Prostate gland (tissue), 2 donors: Measurements from ENCODE around the gene ADAMTSL3.

Experiments
- CTCF ChIP-seq, 4 experiments: fragments of 200-600 bp in 2 of 4; fragments of 450-650 bp in 2 of 4; sonication (generic) in 2 of 4; IDR thresholded peaks; 1 replicate in 3 of 4; 2 replicates in 1 of 4; pipeline ENCODE4 v1.5.1; 2016 to 2019; ENCODE audit warnings: antibody characterized with exemption in 4 of 4, mild to moderate bottlenecking in 2 of 4, moderate library complexity in 2 of 4
- POLR2A ChIP-seq: fragments of 450-650 bp; IDR thresholded peaks from one replicate; pipeline ENCODE4 v1.6.1; 2016; ENCODE audit warnings: antibody characterized with exemption, mild to moderate bottlenecking

GRCh38 chr15:83699028-83699427, 45.1 kb downstream of the ADAMTSL3 start:
- TF ChIP-seq CTCF (IDR thresholded peaks at IDR 0.05) (no peak), POLR2A (no peak)
